ENCODE data around the gene SLC6A6.

GRCh38 chr3:14525685-14526631, 123.6 kb downstream of the SLC6A6 start:
- TF ChIP-seq YY1 (IDR thresholded peaks at IDR 0.05; ENCODE audit: low read depth) (no peak), RAD21 (IDR thresholded peaks at IDR 0.05; ENCODE audit: low read length) (no peak), USF2 (IDR thresholded peaks at IDR 0.05; ENCODE audit: borderline replicate concordance, low read depth, low read length) (no peak), CTCF (IDR thresholded peaks at IDR 0.05) (no peak), TAF1 (IDR thresholded peaks at IDR 0.05; ENCODE audit: borderline replicate concordance, low read depth, low read length) (no peak), MEF2A (IDR thresholded peaks at IDR 0.05; ENCODE audit: borderline replicate concordance, low read depth) (no peak), FOXJ3 (CRISPR knock-in tag; IDR thresholded peaks at IDR 0.05) (no peak)

Data from SK-N-SH (cell line).